ENCODE measurements around the gene MACROH2A1.

Gene MACROH2A1

GRCh38 chr5:135373736-135374515, 25.1 kb downstream of the MACROH2A1 start:
- H3K4me3 ChIP-seq (ENCODE audit: low read depth, low read length): no peak overlapping the region
- TF ChIP-seq CTCF (IDR thresholded peaks at IDR 0.05; ENCODE audit: insufficient read depth, low read depth, low read length, missing control alignments): no peak
- no peak for DNase-seq (ENCODE audit: low read depth)

GRCh38 chr5:135372654-135373381, 26.2 kb downstream of the MACROH2A1 start:
- TF ChIP-seq CTCF (IDR thresholded peaks at IDR 0.05; ENCODE audit: insufficient read depth, low read depth, low read length, missing control alignments): no peak
- no peak overlapping the region for H3K4me3 ChIP-seq (ENCODE audit: low read depth, low read length)
- no peak for DNase-seq (ENCODE audit: low read depth)

GRCh38 chr5:135371622-135372232, 27.3 kb downstream of the MACROH2A1 start:
- no peak overlapping the region for H3K4me3 ChIP-seq (ENCODE audit: low read depth, low read length)
- no peak for TF ChIP-seq CTCF (IDR thresholded peaks at IDR 0.05; ENCODE audit: insufficient read depth, low read depth, low read length, missing control alignments)
- DNase-seq (ENCODE audit: low read depth): no peak

- no peak for TF ChIP-seq CTCF (IDR thresholded peaks at IDR 0.05; ENCODE audit: insufficient read depth, low read depth, low read length, missing control alignments)
- DNase-seq (ENCODE audit: low read depth): no peak
- H3K4me3 ChIP-seq (ENCODE audit: low read depth, low read length): no peak overlapping the region
Observed at GRCh38 chr5:135369952-135370351, 29.1 kb downstream of the MACROH2A1 start.

- TF ChIP-seq CTCF (IDR thresholded peaks at IDR 0.05; ENCODE audit: insufficient read depth, low read depth, low read length, missing control alignments): no peak
Observed at GRCh38 chr5:135367554-135367953, 31.5 kb downstream of the MACROH2A1 start.

GRCh38 chr5:135367076-135367475, 32.0 kb downstream of the MACROH2A1 start:
- H3K4me3 ChIP-seq (ENCODE audit: low read depth, low read length): no peak overlapping the region
- TF ChIP-seq CTCF (IDR thresholded peaks at IDR 0.05; ENCODE audit: insufficient read depth, low read depth, low read length, missing control alignments): no peak
- DNase-seq (ENCODE audit: low read depth): no peak

More at GRCh38 chr5:135367554-135367953, 31.5 kb downstream of the MACROH2A1 start:
- H3K4me3 ChIP-seq (ENCODE audit: low read depth, low read length): no peak overlapping the region
- DNase-seq (ENCODE audit: low read depth): no peak

Data from GM12865 (cell line).